ENCODE results near the gene RABEPK.

- TF ChIP-seq EZH2 (IDR thresholded peaks at IDR 0.05; ENCODE audit: insufficient read depth, poor library complexity, severe bottlenecking), result no peak
- TF ChIP-seq EZH2phosphoT487 (IDR thresholded peaks at IDR 0.05; ENCODE audit: insufficient read depth, low read depth), result no peak
Measured at GRCh38 chr9:125151730-125152129, 48.6 kb upstream of the RABEPK start.
